Central memory CD8-positive, alpha-beta T cell (primary cell): Measurements from ENCODE around the gene DKK2.

Experiments
- ATAC-seq: fragments of 150-1000 bp; cut with Tn5 transposase; replicated peaks from 2 replicates; pipeline ENCODE4 v1.10.0; 2022; ENCODE audit warnings: mild to moderate bottlenecking, moderate FRiP score, moderate number of reproducible peaks; ENCODE audit not compliant: poor library complexity, severe bottlenecking; ENCODE audit errors: extremely low read depth
- DNase-seq, 2 donors: peaks; one replicate each; pipeline ENCODE4 v3.0.0; 2021; ENCODE audit warnings: low spot score in 2 of 2
- H3K27ac Mint-ChIP-seq: one replicate; pipeline ENCODE4 v1.8.0; 2022; ENCODE audit warnings: low read depth, mild to moderate bottlenecking, moderate library complexity, mixed read lengths
- H3K27me3 Mint-ChIP-seq: one replicate; pipeline ENCODE4 v1.8.0; 2022; ENCODE audit warnings: mixed read lengths
- H3K36me3 Mint-ChIP-seq: one replicate; pipeline ENCODE4 v1.8.0; 2022; ENCODE audit warnings: mild to moderate bottlenecking, moderate library complexity, mixed read lengths; ENCODE audit not compliant: insufficient read depth
- H3K4me1 Mint-ChIP-seq: one replicate; pipeline ENCODE4 v1.8.0; 2022; ENCODE audit warnings: mixed read lengths
- H3K4me3 Mint-ChIP-seq: one replicate; pipeline ENCODE4 v1.8.0; 2022; ENCODE audit warnings: mild to moderate bottlenecking, moderate library complexity, mixed read lengths
- H3K9me3 Mint-ChIP-seq: one replicate; pipeline ENCODE4 v1.8.0; 2022; ENCODE audit warnings: mixed read lengths

DKK2 gene

GRCh38 chr4:107006218-107006617 is 29.9 kb downstream of the DKK2 start:
- no peak for ATAC-seq
- no peaks in the 10 kb centered on the region for H3K4me1 Mint-ChIP-seq
- no peak overlapping the region for H3K4me3 Mint-ChIP-seq
- H3K27ac Mint-ChIP-seq = no peak overlapping the region
- peaks cover 5% of the 10 kb centered on the region for H3K9me3 Mint-ChIP-seq
- no peak for DNase-seq
- H3K27me3 Mint-ChIP-seq = no peaks in the 10 kb centered on the region
- no peaks in the 10 kb centered on the region for H3K36me3 Mint-ChIP-seq

GRCh38 chr4:106996490-106996889 is 39.6 kb downstream of the DKK2 start:
- peaks cover 4% of the 10 kb centered on the region for H3K9me3 Mint-ChIP-seq
- no peak for ATAC-seq
- H3K36me3 Mint-ChIP-seq = no peaks in the 10 kb centered on the region
- no peak overlapping the region for H3K27ac Mint-ChIP-seq
- no peak overlapping the region for H3K4me3 Mint-ChIP-seq
- DNase-seq = no peak
- no peaks in the 10 kb centered on the region for H3K27me3 Mint-ChIP-seq
- H3K4me1 Mint-ChIP-seq = no peaks in the 10 kb centered on the region

- Mint-ChIP-seq H3K36me3 (no peaks in the 10 kb centered on the region), H3K9me3 (peaks cover 9% of the 10 kb centered on the region), H3K4me3 (no peak overlapping the region), H3K27ac (no peak overlapping the region), H3K4me1 (no peaks in the 10 kb centered on the region), H3K27me3 (no peaks in the 10 kb centered on the region)
- DNase-seq = no peak
- ATAC-seq = no peak
Measured at GRCh38 chr4:106993827-106994226, 42.3 kb downstream of the DKK2 start.

- Mint-ChIP-seq H3K9me3 (peaks cover 9% of the 10 kb centered on the region), H3K4me1 (no peaks in the 10 kb centered on the region), H3K27me3 (no peaks in the 10 kb centered on the region), H3K4me3 (no peak overlapping the region), H3K27ac (no peak overlapping the region), H3K36me3 (no peaks in the 10 kb centered on the region)
- DNase-seq (no peak), ATAC-seq (no peak)
Measured at GRCh38 chr4:106987311-106987710, 48.8 kb downstream of the DKK2 start.

GRCh38 chr4:106986486-106986885 is 49.6 kb downstream of the DKK2 start:
- DNase-seq = no peak
- no peaks in the 10 kb centered on the region for H3K27me3 Mint-ChIP-seq
- H3K9me3 Mint-ChIP-seq = peaks cover 10% of the 10 kb centered on the region
- H3K36me3 Mint-ChIP-seq = no peaks in the 10 kb centered on the region
- H3K4me1 Mint-ChIP-seq = no peaks in the 10 kb centered on the region
- no peak for ATAC-seq
- H3K27ac Mint-ChIP-seq = no peak overlapping the region
- no peak overlapping the region for H3K4me3 Mint-ChIP-seq

- no peaks in the 10 kb centered on the region for H3K36me3 Mint-ChIP-seq
Measured at GRCh38 chr4:106985830-106986229, 50.3 kb downstream of the DKK2 start.

GRCh38 chr4:106982711-106983211 is 53.4 kb downstream of the DKK2 start:
- peak overlapping the region; percentile 11 for H3K27ac Mint-ChIP-seq
- no peak for ATAC-seq

More at GRCh38 chr4:106985830-106986229, 50.3 kb downstream of the DKK2 start:
- Mint-ChIP-seq H3K9me3 (peaks cover 9% of the 10 kb centered on the region), H3K27me3 (no peaks in the 10 kb centered on the region), H3K4me1 (no peaks in the 10 kb centered on the region), H3K27ac (no peak overlapping the region), H3K4me3 (no peak overlapping the region)
- DNase-seq (no peak), ATAC-seq (no peak)

GRCh38 chr4:106981431-106981830 is 54.7 kb downstream of the DKK2 start:
- ATAC-seq = no peak
- H3K4me1 Mint-ChIP-seq = no peaks in the 10 kb centered on the region
- H3K27me3 Mint-ChIP-seq = no peaks in the 10 kb centered on the region
- H3K36me3 Mint-ChIP-seq = no peaks in the 10 kb centered on the region
- DNase-seq = no peak
- H3K27ac Mint-ChIP-seq = no peak overlapping the region
- no peak overlapping the region for H3K4me3 Mint-ChIP-seq
- H3K9me3 Mint-ChIP-seq = peaks cover 18% of the 10 kb centered on the region

More at GRCh38 chr4:106982711-106983211, 53.4 kb downstream of the DKK2 start:
- Mint-ChIP-seq H3K36me3 (no peaks in the 10 kb centered on the region), H3K9me3 (peaks cover 9% of the 10 kb centered on the region), H3K4me1 (no peaks in the 10 kb centered on the region), H3K27me3 (no peaks in the 10 kb centered on the region), H3K4me3 (no peak overlapping the region)
- DNase-seq = no peak

GRCh38 chr4:106979476-106979875 is 56.6 kb downstream of the DKK2 start:
- Mint-ChIP-seq H3K9me3 (peaks cover 29% of the 10 kb centered on the region), H3K27ac (no peak overlapping the region), H3K27me3 (no peaks in the 10 kb centered on the region), H3K36me3 (no peaks in the 10 kb centered on the region), H3K4me1 (no peaks in the 10 kb centered on the region), H3K4me3 (no peak overlapping the region)
- ATAC-seq (no peak), DNase-seq (no peak)

GRCh38 chr4:106978046-106978774 is 57.9 kb downstream of the DKK2 start:
- peaks cover 29% of the 10 kb centered on the region for H3K9me3 Mint-ChIP-seq
- H3K27me3 Mint-ChIP-seq = no peaks in the 10 kb centered on the region
- no peaks in the 10 kb centered on the region for H3K4me1 Mint-ChIP-seq
- no peak for ATAC-seq
- H3K4me3 Mint-ChIP-seq = no peak overlapping the region
- no peak overlapping the region for H3K27ac Mint-ChIP-seq
- no peaks in the 10 kb centered on the region for H3K36me3 Mint-ChIP-seq
- DNase-seq = no peak

- ATAC-seq (no peak), DNase-seq (no peak)
- H3K27ac Mint-ChIP-seq = no peak overlapping the region
- no peak overlapping the region for H3K4me3 Mint-ChIP-seq
- H3K4me1 Mint-ChIP-seq = no peaks in the 10 kb centered on the region
- H3K36me3 Mint-ChIP-seq = no peaks in the 10 kb centered on the region
- no peaks in the 10 kb centered on the region for H3K27me3 Mint-ChIP-seq
- peaks cover 30% of the 10 kb centered on the region for H3K9me3 Mint-ChIP-seq
Measured at GRCh38 chr4:106971636-106972035, 64.5 kb downstream of the DKK2 start.

GRCh38 chr4:106967892-106968291 is 68.2 kb downstream of the DKK2 start:
- Mint-ChIP-seq H3K27me3 (no peaks in the 10 kb centered on the region), H3K27ac (no peak overlapping the region), H3K36me3 (no peaks in the 10 kb centered on the region), H3K4me3 (no peak overlapping the region), H3K9me3 (peaks cover 19% of the 10 kb centered on the region), H3K4me1 (no peaks in the 10 kb centered on the region)
- no peak for DNase-seq
- no peak for ATAC-seq

GRCh38 chr4:106953036-106953705 is 82.9 kb downstream of the DKK2 start:
- H3K4me3 Mint-ChIP-seq = no peak overlapping the region
- DNase-seq = no peak
- ATAC-seq = no peak
- H3K4me1 Mint-ChIP-seq = no peaks in the 10 kb centered on the region
- no peaks in the 10 kb centered on the region for H3K27me3 Mint-ChIP-seq
- H3K9me3 Mint-ChIP-seq = peaks cover 9% of the 10 kb centered on the region
- no peak overlapping the region for H3K27ac Mint-ChIP-seq
- H3K36me3 Mint-ChIP-seq = no peaks in the 10 kb centered on the region
